HG03039 (cell line): Measurements from ENCODE around the gene USP2.

Experiments used
- ATAC-seq: cut with Tn5 transposase; IDR thresholded peaks from one replicate; pipeline ENCODE4 v1.9.1; 2021; ENCODE audit warnings: mild to moderate bottlenecking, moderate library complexity; ENCODE audit not compliant: unreplicated experiment

The USP2 gene, protein sequence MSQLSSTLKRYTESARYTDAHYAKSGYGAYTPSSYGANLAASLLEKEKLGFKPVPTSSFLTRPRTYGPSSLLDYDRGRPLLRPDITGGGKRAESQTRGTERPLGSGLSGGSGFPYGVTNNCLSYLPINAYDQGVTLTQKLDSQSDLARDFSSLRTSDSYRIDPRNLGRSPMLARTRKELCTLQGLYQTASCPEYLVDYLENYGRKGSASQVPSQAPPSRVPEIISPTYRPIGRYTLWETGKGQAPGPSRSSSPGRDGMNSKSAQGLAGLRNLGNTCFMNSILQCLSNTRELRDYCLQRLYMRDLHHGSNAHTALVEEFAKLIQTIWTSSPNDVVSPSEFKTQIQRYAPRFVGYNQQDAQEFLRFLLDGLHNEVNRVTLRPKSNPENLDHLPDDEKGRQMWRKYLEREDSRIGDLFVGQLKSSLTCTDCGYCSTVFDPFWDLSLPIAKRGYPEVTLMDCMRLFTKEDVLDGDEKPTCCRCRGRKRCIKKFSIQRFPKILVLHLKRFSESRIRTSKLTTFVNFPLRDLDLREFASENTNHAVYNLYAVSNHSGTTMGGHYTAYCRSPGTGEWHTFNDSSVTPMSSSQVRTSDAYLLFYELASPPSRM

DNA sequence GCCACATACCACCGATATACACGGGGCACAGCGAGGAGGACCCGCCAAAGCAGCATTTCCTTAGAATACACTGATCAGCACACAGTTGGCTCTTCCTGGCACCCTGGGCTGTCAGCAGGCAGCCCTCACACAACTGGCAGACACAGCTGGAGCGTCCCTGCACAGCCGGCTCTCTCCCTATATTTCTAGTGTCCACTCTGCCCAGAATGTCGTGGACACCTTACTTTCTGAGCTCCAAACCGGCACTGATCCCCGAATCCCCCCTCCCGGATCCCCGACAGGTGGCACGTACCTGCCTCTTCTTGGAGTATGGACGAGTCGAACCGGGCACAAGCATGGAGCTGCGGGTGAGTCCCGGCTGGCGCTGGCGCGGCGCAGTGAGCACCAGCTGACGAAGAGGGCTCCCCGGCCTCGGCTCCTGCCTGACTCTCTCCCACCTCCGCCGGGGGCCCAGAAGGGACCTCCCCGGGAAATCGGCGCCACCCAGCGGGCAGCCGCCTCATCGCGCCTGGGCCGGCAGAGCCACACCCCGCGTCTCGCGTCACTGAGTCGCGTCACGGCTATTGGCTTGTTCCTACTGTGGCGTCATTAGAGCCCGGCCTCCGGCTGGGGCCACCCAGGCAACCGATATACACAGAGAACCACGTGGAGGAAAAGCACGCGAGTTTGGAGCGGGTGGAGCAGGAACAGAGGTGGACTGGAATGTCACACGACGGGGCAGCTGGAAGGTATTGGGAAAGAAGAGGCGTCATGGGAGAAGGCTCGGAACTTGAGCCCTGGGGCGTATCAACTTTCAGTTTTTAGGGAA is at the start of gene USP2:
Gene USP2, minus strand, starts transcription at position 510 of the 808 bp plus-strand sequence. CDS start 8,210 bp downstream, outside the sequence.
- ATAC-seq = peak; percentile 97

DNA sequence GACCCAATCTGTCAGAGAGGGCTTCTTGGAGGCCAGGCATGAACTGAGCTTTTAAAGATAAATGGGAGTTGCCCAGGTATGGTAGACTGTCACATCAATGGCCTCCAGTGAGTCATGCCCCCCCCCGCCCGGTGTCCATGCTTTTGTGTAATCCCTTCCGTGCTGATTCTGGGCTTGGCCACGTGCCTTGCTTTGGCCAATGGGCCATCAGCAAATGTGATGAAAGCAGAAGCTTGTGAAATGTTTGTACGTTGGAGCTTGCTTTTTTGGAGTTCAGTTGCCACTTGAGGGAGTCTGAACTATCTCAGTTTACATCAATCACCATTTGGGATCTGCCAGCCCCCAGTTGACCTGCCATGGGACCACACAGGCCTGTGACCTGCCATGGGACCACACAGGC is 45.8 kb upstream of the USP2 start:
- no peak for ATAC-seq

- no peak for ATAC-seq
Observed at GRCh38 chr11:119426142-119426541, 44.7 kb upstream of the USP2 start.

DNA sequence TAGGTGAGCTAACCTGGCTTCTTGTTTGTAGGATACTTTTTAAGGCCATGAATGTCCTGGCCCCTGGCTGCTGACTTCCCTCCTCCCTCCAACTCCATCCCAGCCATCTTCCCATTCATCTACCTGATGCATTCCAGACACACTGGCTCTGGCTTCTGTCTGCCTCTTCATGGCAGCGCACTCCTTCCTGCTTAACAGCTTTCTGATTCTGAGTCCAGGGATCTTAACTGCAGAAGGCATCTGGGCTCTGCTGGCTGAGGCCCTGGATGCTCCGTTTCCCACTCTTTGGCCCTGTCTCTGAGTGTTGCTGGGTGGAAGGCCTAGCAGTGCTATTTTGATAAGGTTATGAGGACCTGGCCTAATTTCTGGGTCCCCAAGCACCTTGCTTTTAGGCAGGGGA is 43.3 kb upstream of the USP2 start:
- no peak for ATAC-seq

DNA sequence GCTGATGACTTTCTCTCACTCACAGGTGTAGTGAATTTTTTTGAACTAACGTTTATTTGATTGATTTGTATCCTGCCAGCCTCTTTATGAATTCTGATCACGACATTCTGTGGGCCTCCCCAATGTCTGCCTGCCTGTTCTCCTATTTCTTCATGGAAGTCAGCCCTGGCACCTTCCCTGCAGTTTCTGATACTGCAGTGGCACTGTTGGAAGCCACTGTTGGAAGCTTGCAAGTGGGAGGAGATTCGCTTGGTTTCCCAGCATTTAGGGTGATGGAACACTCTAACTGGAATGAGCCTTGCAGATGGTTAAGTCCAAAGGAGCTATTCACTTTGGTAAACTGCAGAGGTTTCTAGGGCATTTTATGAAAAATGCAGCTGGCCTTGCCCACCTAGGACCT is 42.8 kb upstream of the USP2 start:
- ATAC-seq = no peak

GRCh38 chr11:119423509-119424254 is 42.2 kb upstream of the USP2 start:
- ATAC-seq = no peak

DNA sequence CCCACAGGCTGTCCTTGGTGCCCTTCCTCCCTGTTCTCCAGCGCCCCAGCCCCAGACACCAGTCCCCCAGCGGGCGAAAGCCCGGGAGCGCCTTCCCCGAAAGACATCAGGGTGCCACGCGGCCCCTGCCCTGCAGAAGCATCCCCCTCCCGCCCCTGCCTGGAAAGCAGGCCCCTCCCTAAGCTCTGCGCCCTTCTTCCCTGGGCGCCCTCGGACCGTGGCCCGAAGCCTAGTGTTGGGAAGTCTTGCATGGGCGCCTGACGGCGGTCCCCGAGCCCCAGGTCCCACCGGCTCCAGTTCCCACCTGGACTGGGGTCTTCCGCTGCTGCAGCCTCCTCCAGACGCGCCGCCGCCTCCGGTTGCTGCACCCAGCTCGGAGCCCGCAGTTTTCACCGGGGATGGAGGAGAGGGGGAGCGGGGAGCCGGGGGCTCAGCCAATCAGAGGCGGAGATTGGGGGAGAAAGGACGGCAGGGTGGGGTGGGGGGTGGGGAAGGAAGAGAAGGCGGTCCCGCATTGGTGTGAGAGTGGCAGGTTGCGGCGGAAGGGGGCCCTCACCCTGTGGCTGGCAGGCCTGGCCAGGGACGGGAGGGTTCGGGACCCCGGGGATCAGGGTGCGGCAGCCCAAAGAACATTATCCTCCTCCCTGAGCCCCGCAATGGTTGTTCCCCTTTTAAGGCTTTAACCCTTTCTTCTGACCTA is 41.5 kb upstream of the USP2 start, which contains the start of gene THY1:
Gene THY1, minus strand, starts transcription at position 364 of the 700 bp plus-strand sequence. CDS start 2,267 bp downstream, outside the sequence.
- ATAC-seq = no peak

GRCh38 chr11:119421941-119422808 is 40.7 kb upstream of the USP2 start:
- ATAC-seq = no peak

DNA sequence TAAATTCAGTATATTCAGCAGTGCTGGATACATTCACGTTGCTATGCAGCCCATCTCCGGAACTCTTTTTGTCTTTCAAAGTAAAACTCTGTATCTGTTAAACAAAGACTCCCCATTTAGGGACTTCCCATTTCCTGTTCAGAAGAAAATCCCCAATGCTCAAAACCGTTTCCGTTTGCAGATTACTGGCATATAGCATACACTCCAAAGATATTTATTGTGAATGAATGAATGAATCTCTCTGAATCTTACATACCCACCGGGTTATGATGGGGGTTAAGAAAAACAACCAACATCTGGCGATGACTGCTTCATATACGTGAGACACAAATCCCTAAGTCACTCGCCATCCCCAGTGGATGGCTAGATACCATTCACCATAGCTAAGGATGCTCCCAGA is 39.9 kb upstream of the USP2 start:
- ATAC-seq = no peak

DNA sequence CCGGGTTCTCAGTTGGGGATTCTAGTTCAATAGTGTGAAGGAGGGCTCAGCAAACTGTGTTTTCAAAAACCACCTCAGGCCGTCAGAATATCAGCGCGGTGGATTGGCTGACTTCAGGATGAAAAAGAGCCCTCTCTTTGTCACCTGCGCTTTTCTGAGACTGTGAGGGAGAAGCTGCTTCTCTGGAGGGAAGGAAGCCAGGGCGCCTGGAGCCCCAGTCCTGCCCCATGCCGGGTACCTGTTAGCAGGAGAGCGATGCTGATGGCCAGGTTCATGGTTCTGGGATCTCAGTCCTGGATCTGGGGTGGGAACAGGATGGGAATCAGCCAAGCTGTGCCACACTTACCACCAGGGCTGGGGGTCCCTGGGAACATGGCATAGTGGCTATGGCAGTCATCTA is 39.1 kb upstream of the USP2 start:
- ATAC-seq = no peak

DNA sequence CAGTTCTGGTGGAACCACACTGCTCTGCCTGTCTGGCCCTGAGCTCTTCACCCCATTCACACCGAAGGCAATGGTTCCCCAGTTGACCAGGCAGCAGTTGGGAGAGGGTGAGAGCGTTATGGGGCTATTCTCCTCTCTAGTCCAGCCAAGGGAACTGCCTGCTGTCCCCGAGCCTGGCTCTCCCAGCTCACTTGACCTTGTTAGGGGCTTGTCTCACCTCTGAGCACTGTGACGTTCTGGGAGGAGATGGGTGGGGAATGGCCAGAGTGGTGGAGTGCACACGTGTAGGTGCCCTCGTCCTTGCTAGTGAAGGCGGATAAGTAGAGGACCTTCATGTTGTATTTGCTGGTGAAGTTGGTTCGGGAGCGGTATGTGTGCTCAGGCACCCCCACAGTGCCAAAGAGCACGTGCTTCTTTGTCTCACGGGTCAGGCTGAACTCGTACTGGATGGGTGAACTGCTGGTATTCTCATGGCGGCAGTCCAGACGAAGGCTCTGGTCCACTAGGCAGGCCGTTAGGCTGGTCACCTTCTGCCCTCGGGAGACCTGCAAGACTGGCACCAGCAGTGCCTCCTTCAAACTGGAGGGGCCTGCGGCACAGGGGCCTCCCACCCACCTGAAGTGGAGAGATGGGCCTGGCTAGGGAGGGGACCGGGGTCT is 38.5 kb upstream of the USP2 start:
- ATAC-seq = no peak

DNA sequence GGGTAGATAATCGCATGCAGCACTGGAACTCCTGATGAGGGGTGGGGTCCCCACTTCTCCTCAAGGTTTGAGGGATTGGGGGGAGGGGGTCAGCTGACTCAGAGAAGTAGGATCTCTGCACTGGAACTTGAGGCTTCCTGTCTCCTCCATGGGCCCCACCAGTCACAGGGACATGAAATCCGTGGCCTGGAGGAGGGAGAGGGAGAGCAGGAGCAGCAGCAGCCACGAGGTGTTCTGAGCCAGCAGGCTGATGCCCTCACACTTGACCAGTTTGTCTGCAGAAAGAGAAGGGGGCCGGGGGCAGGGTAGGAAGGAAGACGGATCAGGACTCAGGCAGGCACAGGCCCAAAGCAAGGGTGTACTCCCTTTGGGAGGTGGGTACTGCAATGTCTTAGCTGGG is 37.8 kb upstream of the USP2 start:
- ATAC-seq = no peak

DNA sequence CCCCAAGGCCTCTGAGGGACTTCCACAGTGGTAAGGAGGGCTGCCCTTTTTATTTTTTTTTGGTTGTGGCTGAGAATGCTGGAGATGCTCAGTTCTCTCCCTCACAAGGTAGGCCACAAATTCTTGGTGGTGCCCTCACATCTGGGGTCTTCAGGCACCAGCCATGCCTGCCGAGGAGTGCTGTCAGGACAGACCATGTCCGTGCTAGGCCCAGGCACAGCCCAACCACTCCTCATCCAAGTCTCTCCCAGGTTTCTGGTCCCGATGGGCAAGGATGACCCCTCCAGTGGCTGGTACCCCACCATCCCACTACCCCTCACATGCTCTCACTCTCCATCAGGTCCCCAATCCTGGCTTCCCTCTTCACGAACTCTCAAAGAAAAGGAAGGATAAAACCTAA is 37.3 kb upstream of the USP2 start:
- ATAC-seq = no peak

DNA sequence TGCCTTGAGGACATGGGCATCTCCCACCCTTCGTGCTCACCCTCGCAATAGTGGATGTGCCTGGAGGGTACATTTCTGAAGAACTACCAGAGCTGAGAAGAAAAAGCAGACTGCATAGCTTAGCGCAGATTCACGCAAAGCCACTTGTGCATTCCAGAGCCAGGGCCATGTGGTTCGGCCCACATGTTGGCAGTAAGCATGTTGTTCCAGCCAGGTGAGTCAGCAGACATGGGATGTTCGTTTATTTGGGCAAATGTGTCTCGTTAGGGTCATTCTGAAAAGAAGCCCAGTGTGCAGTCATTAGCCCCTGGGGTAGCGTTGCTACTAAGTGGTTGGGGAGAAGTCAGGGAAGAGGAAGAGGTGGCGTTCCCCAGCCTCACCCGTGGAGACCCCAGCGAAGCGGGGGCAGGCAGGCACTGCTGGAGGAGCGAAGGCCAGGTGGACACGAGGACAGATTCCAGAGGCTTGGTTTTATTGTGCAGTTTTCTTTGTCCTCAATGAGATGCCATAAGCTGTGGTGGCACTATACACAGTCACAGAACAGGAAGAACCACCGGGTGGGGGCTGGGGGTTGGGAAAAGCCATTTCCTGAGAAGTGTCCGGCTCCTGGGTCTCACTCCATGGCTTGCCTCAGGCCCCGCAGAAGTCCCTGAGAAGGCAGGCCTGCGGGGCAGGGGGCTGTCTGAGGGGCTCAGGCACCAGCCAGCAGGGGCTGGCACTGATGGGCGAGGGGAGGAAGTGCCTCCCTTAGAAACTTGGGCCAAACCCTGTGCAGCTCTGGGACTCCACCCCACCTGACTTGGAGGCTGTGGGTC is 36.4 kb upstream of the USP2 start:
- no peak for ATAC-seq

GRCh38 chr11:119416606-119417580 is 35.4 kb upstream of the USP2 start:
- no peak for ATAC-seq

GRCh38 chr11:119415966-119416365 is 34.5 kb upstream of the USP2 start:
- no peak for ATAC-seq

- ATAC-seq = no peak
Observed at GRCh38 chr11:119415517-119415916, 34.0 kb upstream of the USP2 start.
